Measurements from ENCODE around the gene UGT1A10.

UGT1A10 gene

DNA sequence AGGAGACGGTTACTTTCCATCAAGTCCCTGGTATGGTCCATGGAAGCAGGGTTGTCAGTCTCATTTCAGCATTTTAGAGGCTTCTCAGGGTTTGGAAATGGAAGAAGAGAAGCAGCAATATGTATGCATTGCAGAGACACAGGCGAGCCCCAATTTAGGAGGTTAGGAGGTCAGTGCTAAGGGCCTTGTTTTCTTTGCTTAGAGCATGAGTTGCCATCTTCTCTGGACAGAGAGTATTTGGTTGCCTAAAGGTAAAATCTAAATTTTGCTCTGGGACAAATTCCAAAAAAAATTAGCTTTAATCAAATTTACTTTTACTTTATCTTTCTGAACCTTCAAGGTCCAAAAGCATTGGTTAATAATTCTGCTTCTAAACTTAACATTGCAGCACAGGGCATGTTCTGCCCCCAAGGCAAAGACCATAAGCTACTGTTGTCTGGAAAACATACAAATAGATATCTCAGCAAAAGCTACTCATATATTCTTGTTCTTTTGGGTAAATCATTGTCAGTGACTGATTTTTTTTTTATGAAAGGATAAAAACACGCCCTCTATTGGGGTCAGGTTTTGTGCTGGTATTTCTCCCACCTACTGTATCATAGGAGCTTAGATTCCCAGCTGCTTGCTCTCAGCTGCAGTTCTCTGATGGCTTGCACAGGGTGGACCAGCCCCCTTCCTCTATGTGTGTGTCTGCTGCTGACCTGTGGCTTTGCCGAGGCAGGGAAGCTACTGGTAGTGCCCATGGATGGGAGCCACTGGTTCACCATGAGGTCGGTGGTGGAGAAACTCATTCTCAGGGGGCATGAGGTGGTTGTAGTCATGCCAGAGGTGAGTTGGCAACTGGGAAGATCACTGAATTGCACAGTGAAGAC, 35.3 kb downstream of the UGT1A10 start, which contains the start of gene UGT1A9:
TSS of gene UGT1A9 (plus strand) at position 609 of the 872 bp plus-strand sequence. CDS start at position 646, 37 bp downstream.
- Mint-ChIP-seq H3K27ac (no peak within 1 kb of the TSS), H3K4me3 (no peak within 1 kb of the TSS), H3K9me3 (no peaks in the 10 kb centered on the region), H3K27me3 (no peaks in the 10 kb centered on the region), H3K4me1 (ENCODE audit: low read depth) (no peaks in the 10 kb centered on the region), H3K36me3 (ENCODE audit: low read depth) (no peaks in the 10 kb centered on the region)
- intact Hi-C loops (cut with micrococcal nuclease), result no loop called here

DNA sequence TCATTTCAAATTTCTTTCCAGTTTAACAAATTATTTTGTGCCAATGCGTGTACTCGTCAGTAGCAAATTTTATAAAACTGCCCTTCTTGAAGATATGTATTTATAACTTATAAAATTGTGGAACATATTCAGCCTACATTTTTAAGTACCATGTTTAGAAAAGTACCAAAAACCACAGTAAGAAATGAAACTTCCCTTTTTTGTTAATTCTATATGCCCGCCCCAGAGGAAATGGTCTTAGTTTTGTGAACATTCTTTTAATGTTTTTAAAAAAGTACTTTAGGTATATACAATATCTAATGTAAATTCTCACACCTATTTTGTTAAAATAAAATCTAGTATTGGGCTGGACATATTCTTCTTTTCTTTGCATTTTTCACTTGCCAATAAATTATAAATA, 36.6 kb downstream of the UGT1A10 start:
- Mint-ChIP-seq H3K27ac (no peak overlapping the region), H3K4me3 (no peak overlapping the region), H3K9me3 (no peaks in the 10 kb centered on the region), H3K4me1 (ENCODE audit: low read depth) (no peaks in the 10 kb centered on the region), H3K36me3 (ENCODE audit: low read depth) (no peaks in the 10 kb centered on the region), H3K27me3 (no peaks in the 10 kb centered on the region)
- intact Hi-C loops (cut with micrococcal nuclease), result no loop called here

DNA sequence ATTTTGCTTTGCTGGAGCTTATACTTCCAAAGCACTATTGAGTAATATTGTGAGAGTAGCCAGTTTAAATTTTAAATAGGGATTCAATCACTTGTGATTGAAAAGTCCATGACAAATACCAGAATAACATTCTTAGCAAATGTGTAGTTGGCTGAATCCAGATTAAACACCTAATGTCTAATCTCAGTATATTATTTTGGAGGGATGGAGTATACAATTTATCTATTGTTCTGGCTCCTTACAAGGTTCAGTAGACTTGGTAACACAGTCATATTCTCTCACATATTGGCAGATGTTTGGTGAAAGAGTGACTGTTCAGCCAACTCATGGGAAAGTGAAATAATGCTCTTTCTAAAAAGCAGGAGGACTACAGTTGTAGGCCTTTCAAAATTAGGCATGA, 37.6 kb downstream of the UGT1A10 start:
- Mint-ChIP-seq H3K4me1 (ENCODE audit: low read depth) (no peaks in the 10 kb centered on the region), H3K9me3 (no peaks in the 10 kb centered on the region), H3K27me3 (no peaks in the 10 kb centered on the region), H3K36me3 (ENCODE audit: low read depth) (no peaks in the 10 kb centered on the region), H3K27ac (no peak overlapping the region), H3K4me3 (no peak overlapping the region)
- intact Hi-C loops (cut with micrococcal nuclease), result no loop called here

DNA sequence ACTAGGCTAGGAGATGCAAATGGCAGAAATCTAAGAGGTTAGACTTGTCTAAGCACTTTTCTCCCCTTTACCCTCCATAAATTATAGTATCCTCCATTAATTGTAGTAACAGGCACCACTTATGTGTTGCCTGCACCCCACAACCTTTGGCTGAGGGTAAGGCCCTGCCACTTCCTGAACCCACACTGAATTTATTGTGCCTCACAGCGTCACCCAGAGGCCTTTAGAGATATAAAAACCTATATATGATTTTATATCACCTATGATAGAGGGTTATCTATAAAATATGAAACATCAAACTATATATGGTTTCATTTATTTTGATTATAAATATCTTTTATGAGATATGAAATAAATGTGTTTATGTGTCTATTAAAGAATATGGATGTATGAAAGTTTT, 38.1 kb downstream of the UGT1A10 start:
- no peaks in the 10 kb centered on the region for H3K27me3 Mint-ChIP-seq
- no peaks in the 10 kb centered on the region for H3K9me3 Mint-ChIP-seq
- H3K4me1 Mint-ChIP-seq (ENCODE audit: low read depth), result no peaks in the 10 kb centered on the region
- no peaks in the 10 kb centered on the region for H3K36me3 Mint-ChIP-seq (ENCODE audit: low read depth)
- intact Hi-C loops (cut with micrococcal nuclease), result no loop called here
- H3K27ac Mint-ChIP-seq, result no peak overlapping the region
- H3K4me3 Mint-ChIP-seq, result no peak overlapping the region

DNA sequence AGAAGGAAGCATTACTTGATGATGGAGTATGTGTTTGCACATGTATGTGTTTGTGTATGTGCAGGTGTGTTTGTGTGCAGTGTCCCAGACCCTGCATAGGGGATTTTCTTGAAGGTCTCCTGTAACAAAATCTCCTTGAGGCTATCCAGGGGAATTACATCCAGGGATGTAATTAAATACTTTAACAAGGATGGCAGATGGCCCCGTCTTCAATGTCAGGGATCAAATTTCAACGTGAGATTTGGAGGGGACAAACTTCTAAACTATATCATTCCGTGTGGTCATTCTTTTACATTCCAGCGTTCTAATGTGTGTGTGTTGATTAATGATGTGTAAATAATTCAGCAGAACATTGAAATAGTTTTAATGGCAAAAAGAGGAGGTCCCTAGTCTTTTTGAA, 38.7 kb downstream of the UGT1A10 start:
- no peaks in the 10 kb centered on the region for H3K9me3 Mint-ChIP-seq
- intact Hi-C loops (cut with micrococcal nuclease), result no loop called here
- no peak overlapping the region for H3K27ac Mint-ChIP-seq
- no peaks in the 10 kb centered on the region for H3K36me3 Mint-ChIP-seq (ENCODE audit: low read depth)
- H3K27me3 Mint-ChIP-seq, result no peaks in the 10 kb centered on the region
- H3K4me3 Mint-ChIP-seq, result no peak overlapping the region
- no peaks in the 10 kb centered on the region for H3K4me1 Mint-ChIP-seq (ENCODE audit: low read depth)

DNA sequence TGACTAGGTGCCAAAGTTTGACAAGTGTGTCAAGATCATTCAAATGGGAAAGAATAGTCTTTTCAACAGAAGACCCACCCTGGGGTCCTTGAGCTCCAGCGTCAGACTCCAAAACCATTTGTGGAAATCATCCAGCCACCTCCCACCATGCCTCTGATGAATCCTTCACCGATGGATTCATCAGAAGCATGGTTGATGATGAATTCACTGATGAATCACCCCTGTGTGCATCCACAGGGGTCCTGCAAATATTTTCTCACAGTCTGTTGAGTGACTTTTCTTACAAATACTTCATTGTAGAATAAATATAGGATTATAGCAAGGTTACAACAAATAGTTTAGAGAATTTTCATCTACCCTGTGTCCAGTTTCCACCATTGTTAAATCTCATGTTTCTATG, 39.8 kb downstream of the UGT1A10 start:
- Mint-ChIP-seq H3K27me3 (no peaks in the 10 kb centered on the region), H3K36me3 (ENCODE audit: low read depth) (no peaks in the 10 kb centered on the region), H3K4me3 (no peak overlapping the region), H3K27ac (no peak overlapping the region), H3K4me1 (ENCODE audit: low read depth) (no peaks in the 10 kb centered on the region), H3K9me3 (no peaks in the 10 kb centered on the region)
- intact Hi-C loops (cut with micrococcal nuclease), result no loop called here

DNA sequence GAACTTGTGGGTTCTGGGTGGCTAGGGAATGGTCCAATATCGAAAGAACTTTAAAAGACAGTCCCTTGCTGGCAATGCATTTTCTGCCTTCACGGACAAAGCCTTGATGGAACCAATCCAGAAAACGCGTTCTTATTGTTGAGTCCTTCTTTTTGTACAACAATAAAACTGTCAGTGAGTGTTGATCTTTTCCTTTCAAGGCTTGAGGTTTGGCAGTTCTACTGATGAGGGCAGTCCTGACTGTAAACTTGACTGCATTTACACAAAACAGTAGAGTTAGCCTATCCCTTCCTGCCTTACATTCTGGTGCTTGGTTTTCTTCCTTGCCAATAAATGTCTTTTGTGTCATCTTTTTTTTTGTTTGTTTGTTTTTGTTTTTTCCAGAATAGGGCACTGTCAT, 42.9 kb downstream of the UGT1A10 start:
- no peaks in the 10 kb centered on the region for H3K4me1 Mint-ChIP-seq (ENCODE audit: low read depth)
- intact Hi-C loops (cut with micrococcal nuclease), result no loop called here
- H3K4me3 Mint-ChIP-seq, result no peak overlapping the region
- no peak overlapping the region for H3K27ac Mint-ChIP-seq
- H3K36me3 Mint-ChIP-seq (ENCODE audit: low read depth), result no peaks in the 10 kb centered on the region
- H3K27me3 Mint-ChIP-seq, result no peaks in the 10 kb centered on the region
- H3K9me3 Mint-ChIP-seq, result no peaks in the 10 kb centered on the region

DNA sequence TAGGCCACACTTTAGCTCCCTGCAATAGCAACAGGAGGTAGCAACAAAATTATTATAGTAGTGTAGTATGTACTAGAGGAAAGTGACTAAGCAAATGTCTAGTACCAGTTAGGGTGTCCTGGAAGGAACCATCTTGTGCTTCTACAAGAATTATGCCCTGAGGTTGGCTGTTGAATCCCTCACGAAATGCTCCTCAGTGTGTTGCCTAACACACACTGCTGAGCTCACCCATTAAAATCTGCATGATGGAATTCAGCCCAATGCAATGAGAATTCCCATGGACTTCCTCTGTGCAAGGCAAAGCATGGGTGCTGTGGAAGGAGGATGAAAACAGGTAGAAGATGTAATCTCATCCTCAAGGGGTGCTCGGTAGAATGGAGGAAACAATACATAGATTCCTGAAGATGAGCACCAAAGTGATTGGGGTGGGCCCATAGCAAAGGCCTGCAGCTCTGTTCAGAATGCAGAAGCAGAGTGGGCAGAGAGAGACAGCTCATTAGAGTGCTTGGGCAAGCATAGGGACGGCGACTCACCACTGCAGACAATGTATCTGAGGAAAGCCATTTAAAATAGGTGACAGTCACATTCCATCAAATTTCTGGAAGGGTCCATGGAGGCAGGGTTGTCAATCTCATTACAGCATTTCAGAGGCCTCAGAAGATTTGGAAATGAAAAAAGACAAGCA, 44.3 kb downstream of the UGT1A10 start:
- no peak overlapping the region for H3K4me3 Mint-ChIP-seq
- H3K27me3 Mint-ChIP-seq, result no peaks in the 10 kb centered on the region
- H3K4me1 Mint-ChIP-seq (ENCODE audit: low read depth), result no peaks in the 10 kb centered on the region
- no peaks in the 10 kb centered on the region for H3K9me3 Mint-ChIP-seq
- intact Hi-C loops (cut with micrococcal nuclease), result no loop called here
- no peaks in the 10 kb centered on the region for H3K36me3 Mint-ChIP-seq (ENCODE audit: low read depth)
- no peak overlapping the region for H3K27ac Mint-ChIP-seq

DNA sequence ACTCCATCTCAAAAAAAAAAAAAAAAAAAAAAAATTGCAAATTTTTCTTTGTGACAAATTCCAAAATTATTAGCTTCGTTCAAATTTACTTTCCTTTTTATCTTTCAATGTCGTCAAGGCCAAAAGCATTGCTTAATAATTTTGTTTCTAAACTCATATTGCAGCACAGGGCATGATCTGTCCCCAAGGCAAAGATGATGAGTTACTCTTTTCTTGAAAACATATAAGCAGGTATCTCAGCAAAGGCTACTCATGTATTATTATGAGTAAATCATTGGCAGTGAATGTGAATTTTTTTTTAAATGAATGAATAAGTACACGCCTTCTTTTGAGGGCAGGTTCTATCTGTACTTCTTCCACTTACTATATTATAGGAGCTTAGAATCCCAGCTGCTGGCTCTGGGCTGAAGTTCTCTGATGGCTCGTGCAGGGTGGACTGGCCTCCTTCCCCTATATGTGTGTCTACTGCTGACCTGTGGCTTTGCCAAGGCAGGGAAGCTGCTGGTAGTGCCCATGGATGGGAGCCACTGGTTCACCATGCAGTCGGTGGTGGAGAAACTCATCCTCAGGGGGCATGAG, 45.4 kb downstream of the UGT1A10 start, which contains the start of gene UGT1A7:
TSS of gene UGT1A7 (plus strand) at position 381 of the 579 bp plus-strand sequence. CDS start at position 418, 37 bp downstream.
- Mint-ChIP-seq H3K4me3 (no peak within 1 kb of the TSS), H3K27me3 (no peaks in the 10 kb centered on the region), H3K27ac (no peak within 1 kb of the TSS), H3K36me3 (ENCODE audit: low read depth) (no peaks in the 10 kb centered on the region), H3K9me3 (no peaks in the 10 kb centered on the region), H3K4me1 (ENCODE audit: low read depth) (no peaks in the 10 kb centered on the region)
- intact Hi-C loops (cut with micrococcal nuclease), result no loop called here

DNA sequence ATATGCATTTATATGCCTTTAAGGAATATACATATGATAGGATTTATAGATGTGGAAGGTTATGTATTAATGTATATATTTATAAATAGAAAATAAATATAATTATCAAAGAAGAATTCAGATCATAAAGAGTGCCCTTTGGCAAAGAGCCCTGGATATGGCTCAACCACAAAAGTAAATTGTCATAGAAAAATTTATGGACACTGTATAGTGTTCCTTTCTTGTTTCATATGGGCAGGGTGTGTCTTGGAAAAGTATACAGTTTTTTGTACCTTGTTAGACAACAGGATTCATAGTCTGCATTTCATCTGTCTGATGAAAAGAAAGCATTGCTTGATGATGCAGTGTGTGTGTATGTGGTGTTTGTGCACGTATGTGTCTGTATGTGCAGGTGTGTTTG, 48.4 kb downstream of the UGT1A10 start:
- no peaks in the 10 kb centered on the region for H3K9me3 Mint-ChIP-seq
- H3K4me3 Mint-ChIP-seq, result no peak overlapping the region
- no peaks in the 10 kb centered on the region for H3K36me3 Mint-ChIP-seq (ENCODE audit: low read depth)
- intact Hi-C loops (cut with micrococcal nuclease), result no loop called here
- H3K27me3 Mint-ChIP-seq, result no peaks in the 10 kb centered on the region
- no peak overlapping the region for H3K27ac Mint-ChIP-seq
- H3K4me1 Mint-ChIP-seq (ENCODE audit: low read depth), result no peaks in the 10 kb centered on the region

DNA sequence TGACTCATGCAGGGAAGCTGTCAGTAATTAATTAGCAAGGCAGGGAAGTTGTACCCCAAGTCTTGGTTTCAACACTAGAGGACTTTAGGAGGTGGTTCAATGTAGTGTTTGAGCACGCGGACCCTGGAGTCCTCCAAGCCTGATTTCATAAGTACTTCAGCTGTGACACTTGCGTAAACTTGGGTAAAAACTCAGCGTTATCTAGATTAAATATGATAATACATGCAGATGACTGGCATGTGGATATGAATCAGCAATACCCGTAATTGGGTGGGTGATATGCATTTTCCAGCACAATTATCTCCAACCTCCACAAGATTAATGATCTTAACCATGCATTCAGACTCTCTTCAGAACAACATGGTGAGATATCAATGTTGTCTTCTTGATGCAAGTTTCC, 50.7 kb downstream of the UGT1A10 start:
- Mint-ChIP-seq H3K4me1 (ENCODE audit: low read depth) (no peaks in the 10 kb centered on the region), H3K36me3 (ENCODE audit: low read depth) (no peaks in the 10 kb centered on the region), H3K27me3 (no peaks in the 10 kb centered on the region), H3K4me3 (no peak overlapping the region), H3K27ac (no peak overlapping the region), H3K9me3 (no peaks in the 10 kb centered on the region)
- intact Hi-C loops (cut with micrococcal nuclease), result no loop called here

DNA sequence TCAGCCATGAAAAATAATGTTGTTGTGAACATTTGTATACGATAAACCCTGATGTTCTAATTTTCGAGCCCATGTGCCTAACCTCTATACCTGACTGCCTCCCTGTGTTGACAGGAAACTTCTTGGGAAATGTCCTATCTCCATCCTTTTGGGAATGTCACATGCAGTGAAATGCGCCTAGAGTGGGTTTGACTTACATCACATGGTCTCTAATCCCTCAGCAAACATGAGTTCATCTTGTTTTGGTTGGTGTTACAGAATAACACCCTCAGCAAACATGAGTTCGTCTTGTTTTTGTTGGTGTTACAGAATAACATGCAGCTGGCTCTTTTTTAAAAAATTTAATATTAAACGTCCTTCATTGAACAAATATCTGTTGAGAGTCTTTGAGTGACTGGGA, 52.1 kb downstream of the UGT1A10 start:
- Mint-ChIP-seq H3K9me3 (no peaks in the 10 kb centered on the region), H3K27ac (no peak overlapping the region), H3K27me3 (no peaks in the 10 kb centered on the region), H3K36me3 (ENCODE audit: low read depth) (no peaks in the 10 kb centered on the region), H3K4me1 (ENCODE audit: low read depth) (no peaks in the 10 kb centered on the region), H3K4me3 (no peak overlapping the region)
- intact Hi-C loops (cut with micrococcal nuclease), result no loop called here

DNA sequence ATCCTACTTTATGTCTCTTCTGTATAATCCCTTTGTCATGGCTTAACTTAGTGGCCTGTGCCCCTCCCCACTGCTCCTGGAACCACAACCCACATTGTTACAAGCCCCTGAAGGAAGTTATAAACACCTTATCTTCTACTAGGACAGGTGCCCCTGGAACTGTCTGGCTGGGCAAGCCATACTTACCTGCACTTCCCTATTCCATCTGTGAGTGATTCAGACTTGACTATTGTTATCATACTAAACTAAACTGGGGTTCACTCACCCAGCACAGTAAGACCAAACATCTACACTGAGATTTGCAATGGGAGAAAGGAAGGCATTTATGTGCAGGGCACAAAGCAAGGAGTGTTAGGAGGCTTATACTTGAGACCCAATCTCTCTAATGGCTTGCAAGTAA, 52.8 kb downstream of the UGT1A10 start:
- Mint-ChIP-seq H3K36me3 (ENCODE audit: low read depth) (no peaks in the 10 kb centered on the region), H3K9me3 (no peaks in the 10 kb centered on the region), H3K27ac (no peak overlapping the region), H3K4me3 (no peak overlapping the region), H3K27me3 (no peaks in the 10 kb centered on the region), H3K4me1 (ENCODE audit: low read depth) (no peaks in the 10 kb centered on the region)
- intact Hi-C loops (cut with micrococcal nuclease), result no loop called here

DNA sequence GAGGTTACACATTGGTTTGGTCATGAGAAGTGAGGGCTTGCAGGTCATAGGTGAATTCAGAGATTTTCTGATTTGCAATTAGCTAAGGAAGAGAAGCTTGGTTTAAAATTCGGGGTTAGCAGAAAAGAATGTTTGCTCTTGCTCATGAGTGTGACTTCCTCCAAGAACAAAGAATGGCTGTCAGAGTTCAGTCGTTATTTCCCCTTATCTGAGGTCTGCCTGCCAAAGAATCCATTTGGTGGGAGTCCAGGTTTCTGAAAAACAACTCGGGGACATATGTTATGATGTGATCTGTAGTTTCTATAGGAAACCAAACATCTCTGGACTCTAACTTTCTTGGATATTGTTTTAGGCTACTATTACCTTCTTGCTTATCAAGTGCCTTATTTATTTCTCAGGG, 53.3 kb downstream of the UGT1A10 start:
- no peak overlapping the region for H3K4me3 Mint-ChIP-seq
- H3K4me1 Mint-ChIP-seq (ENCODE audit: low read depth), result no peaks in the 10 kb centered on the region
- no peaks in the 10 kb centered on the region for H3K27me3 Mint-ChIP-seq

More for the DNA sequence above, 53.3 kb downstream of the UGT1A10 start:
- H3K27ac Mint-ChIP-seq, result no peak overlapping the region
- H3K9me3 Mint-ChIP-seq, result no peaks in the 10 kb centered on the region
- intact Hi-C loops (cut with micrococcal nuclease), result no loop called here
- no peaks in the 10 kb centered on the region for H3K36me3 Mint-ChIP-seq (ENCODE audit: low read depth)

Data from dendritic cell treated with granulocyte-macrophage colony-stimulating factor and Interleukin-4, amounts not matched to agents 40 ng/mL and 50 ng/mL, for 4 days (primary cell).